Hematopoietic multipotent progenitor cell (in vitro differentiated cells): ENCODE data around the gene SYT6. TPM values are rescaled to one million over a fixed set of nuclear protein-coding genes. Genes with fewer than 3 reads are reported as not detected.

Experiments
- DNase-seq, 3 donors: peaks; one replicate each; pipeline ENCODE4 v3.0.0-alpha.2; 2011 to 2015; ENCODE audit warnings: low read depth in 2 of 3, low spot score in 2 of 3
- total RNA-seq: library from RNA; depleted of rRNA; stranded (reverse); fragments of >200 nt; gene quantifications from one replicate; pipeline ENCODE4 v1.2.3, GENCODE V29; 2012

Gene SYT6
- not detected for total RNA-seq

- DNase-seq: peak in 2 of 3 donors; percentile 20 to 42
These were observed at the start of gene SYT6 for GRCh38 chr1:114153261-114154145. SYT6 (minus strand) TSS chr1:114153869; CDS start chr1:114153772, 97 bp downstream.

- DNase-seq: no peak
These were observed 47.8 kb upstream of the SYT6 start for GRCh38 chr1:114201486-114201885.

- DNase-seq: no peak
These were observed 45.4 kb upstream of the SYT6 start for GRCh38 chr1:114199017-114199594.

GRCh38 chr1:114196992-114197907 is 43.6 kb upstream of the SYT6 start:
- DNase-seq: no peak

- DNase-seq: no peak
These were observed 42.1 kb upstream of the SYT6 start for GRCh38 chr1:114195819-114196218.

GRCh38 chr1:114192328-114192727 is 38.7 kb upstream of the SYT6 start:
- DNase-seq: no peak

GRCh38 chr1:114189398-114189797 is 35.7 kb upstream of the SYT6 start:
- no peak for DNase-seq

- no peak for DNase-seq
These were observed 27.7 kb upstream of the SYT6 start for GRCh38 chr1:114181356-114181755.

GRCh38 chr1:114180742-114181141 is 27.1 kb upstream of the SYT6 start:
- no peak for DNase-seq

GRCh38 chr1:114178936-114179335 is 25.3 kb upstream of the SYT6 start:
- no peak for DNase-seq

GRCh38 chr1:114177282-114177681 is 23.6 kb upstream of the SYT6 start:
- DNase-seq: no peak

GRCh38 chr1:114176366-114176765 is 22.7 kb upstream of the SYT6 start:
- DNase-seq: no peak

- DNase-seq: no peak
These were observed 20.0 kb upstream of the SYT6 start for GRCh38 chr1:114173680-114174079.

GRCh38 chr1:114169509-114169908 is 15.8 kb upstream of the SYT6 start:
- no peak for DNase-seq

GRCh38 chr1:114167226-114167625 is 13.6 kb upstream of the SYT6 start:
- no peak for DNase-seq

GRCh38 chr1:114164840-114165543 is 11.3 kb upstream of the SYT6 start:
- no peak for DNase-seq

- DNase-seq: no peak
These were observed 6.3 kb upstream of the SYT6 start for GRCh38 chr1:114159941-114160340.

- no peak for DNase-seq
These were observed 3.6 kb upstream of the SYT6 start for GRCh38 chr1:114157275-114157660.

- DNase-seq: peak in 2 of 3 donors; percentile 3
These were observed 3.0 kb upstream of the SYT6 start for GRCh38 chr1:114156538-114157274.

GRCh38 chr1:114155706-114156105 is 2.0 kb upstream of the SYT6 start:
- no peak for DNase-seq
